GM12892 (cell line): ENCODE measurements around the gene OBSCN.

ENCODE experiments used
- DNase-seq: peaks from one replicate; pipeline ENCODE4 v3.0.0; 2011; ENCODE audit not compliant: insufficient read length
- FAIRE-seq: peaks from 2 replicates; lab custom pipeline; 2011; peaks lifted over from hg19 to GRCh38; lab: Jason Lieb, UNC
- POLR2A ChIP-seq: IDR thresholded peaks from 2 replicates; pipeline ENCODE4 v1.6.1; 2011; ENCODE audit warnings: low read depth, low read length, control low read depth
- POLR2AphosphoS5 ChIP-seq: IDR thresholded peaks from 2 replicates; pipeline ENCODE4 v1.6.1; 2011; ENCODE audit warnings: low read depth, low read length, control low read depth
- TAF1 ChIP-seq: IDR thresholded peaks from 2 replicates; pipeline ENCODE4 v1.6.1; 2011; ENCODE audit warnings: low read depth, mild to moderate bottlenecking, control low read depth, low read length, borderline replicate concordance

The OBSCN gene

GRCh38 chr1:228416217-228416933, 208.5 kb downstream of the OBSCN start, which contains the start of gene TRIM17:
TSS of gene TRIM17 (minus strand) at chr1:228416861. CDS start at chr1:228415072, 1,789 bp downstream.
- DNase-seq (no peak), FAIRE-seq (no peak)
- TF ChIP-seq POLR2A (no peak), POLR2AphosphoS5 (no peak)

GRCh38 chr1:228417061-228417460, 209.2 kb downstream of the OBSCN start:
- TF ChIP-seq TAF1 = no peak
- FAIRE-seq (no peak), DNase-seq (no peak)

- no peak for TF ChIP-seq POLR2AphosphoS5
- TF ChIP-seq POLR2A = no peak
- no peak for TF ChIP-seq TAF1
- FAIRE-seq = no peak
- DNase-seq = no peak
Measured at GRCh38 chr1:228417483-228418203, 209.8 kb downstream of the OBSCN start.

- FAIRE-seq = no peak
- no peak for TF ChIP-seq TAF1
- no peak for TF ChIP-seq POLR2AphosphoS5
- no peak for TF ChIP-seq POLR2A
- DNase-seq = no peak
Measured at GRCh38 chr1:228420968-228421826, 213.4 kb downstream of the OBSCN start.

- DNase-seq = no peak
- no peak for FAIRE-seq
- no peak for TF ChIP-seq POLR2AphosphoS5
- TF ChIP-seq POLR2A = no peak
- no peak for TF ChIP-seq TAF1
Measured at GRCh38 chr1:228423404-228424053, 215.7 kb downstream of the OBSCN start.

GRCh38 chr1:228424685-228425660, 217.1 kb downstream of the OBSCN start:
- DNase-seq (no peak), FAIRE-seq (no peak)
- TF ChIP-seq POLR2A (no peak), TAF1 (no peak), POLR2AphosphoS5 (no peak)

GRCh38 chr1:228426518-228427175, 218.8 kb downstream of the OBSCN start:
- FAIRE-seq = no peak

GRCh38 chr1:228428412-228428811, 220.6 kb downstream of the OBSCN start:
- TF ChIP-seq POLR2A (no peak), POLR2AphosphoS5 (no peak), TAF1 (no peak)
- DNase-seq (no peak), FAIRE-seq (no peak)

More at GRCh38 chr1:228426518-228427175, 218.8 kb downstream of the OBSCN start:
- TF ChIP-seq POLR2A (no peak), TAF1 (no peak), POLR2AphosphoS5 (no peak)
- no peak for DNase-seq
